K562 (cell line): Measurements from ENCODE around the gene JUP. TPM values are rescaled to one million over a fixed set of nuclear protein-coding genes. Genes with fewer than 3 reads are reported as not detected.
A peak's percentile ranks its signal among the peaks of the same experiment; 100 is the strongest.

Experiments used
- BCOR ChIP-seq: fragments of 450-650 bp; IDR thresholded peaks from 2 replicates; pipeline ENCODE4 v1.6.1; 2016
- BRD4 ChIP-seq: fragments of 200-600 bp; sonication (generic); IDR thresholded peaks from 2 replicates; pipeline ENCODE4 v1.6.1; 2017; ENCODE audit warnings: inconsistent platforms
- C11orf30 ChIP-seq: fragments of 450-650 bp; IDR thresholded peaks from 2 replicates; pipeline ENCODE4 v1.6.1; 2016; ENCODE audit warnings: low read depth, mild to moderate bottlenecking
- FOXA3 ChIP-seq, 2 experiments: fragments of 450-650 bp in 1 of 2; sonication (generic) in 1 of 2; formaldehyde crosslinking; IDR thresholded peaks in 1 of 2; conservative IDR thresholded peaks in 1 of 2; 2 replicates each; pipeline versions ENCODE4 v1.4.0 to v1.8.0; 2020 to 2022; ENCODE audit warnings: mild to moderate bottlenecking in 2 of 2, missing genetic modification reagents in 1 of 2
- JUND ChIP-seq, 2 experiments: IDR thresholded peaks; 2 replicates in 1 of 2; 3 replicates in 1 of 2; pipeline ENCODE4 v1.6.1; 2011; ENCODE audit warnings: borderline replicate concordance in 2 of 2, low read depth in 2 of 2, low read length in 2 of 2, improper control_type of control experiment in 1 of 2, missing biosample characterization in 1 of 2, missing genetic modification characterization in 1 of 2, missing genetic modification reagents in 1 of 2
- ZEB2 ChIP-seq: fragments of 450-650 bp; IDR thresholded peaks from 2 replicates; pipeline ENCODE4 v1.6.1; 2016
- ZNF316 ChIP-seq: fragments of 450-650 bp; IDR thresholded peaks from 2 replicates; pipeline ENCODE4 v1.6.1; 2016
- ZNF561 ChIP-seq: fragments of 450-650 bp; formaldehyde crosslinking; conservative IDR thresholded peaks from 2 replicates; pipeline ENCODE4 v1.4.0; 2020; ENCODE audit warnings: mild to moderate bottlenecking, moderate library complexity
- ZSCAN29 ChIP-seq: fragments of 450-650 bp; IDR thresholded peaks from 2 replicates; pipeline ENCODE4 v1.6.1; 2017
- polyA plus RNA-seq, 8 experiments: library from polyadenylated mRNA; depleted of rRNA in 4 of 8; stranded (reverse) in 5 of 8; unstranded in 3 of 8; fragments of >200 nt; fragmentation: Nextera tagmentation in 2 of 8; fragmentation: Illumina TruSeq in 1 of 8; extraction: Ambion mirVana in 2 of 8; extraction: Trizol in 1 of 8; gene quantifications; 2 replicates each; pipeline versions ENCODE4 v1.2.1 to v1.2.3, GENCODE V29; 2011 to 2014; ENCODE audit warnings: inconsistent platforms in 1 of 8, missing spikeins in 1 of 8
- total RNA-seq, 7 experiments: library from RNA; depleted of rRNA in 6 of 7; stranded (reverse); fragments of >200 nt in 6 of 7; fragmentation: Illumina TruSeq in 2 of 7; extraction: Trizol in 2 of 7; gene quantifications; 2 replicates each; pipeline versions ENCODE4 v1.2.1 to v1.2.3, GENCODE V29; 2011 to 2021; ENCODE audit warnings: low replicate concordance in 1 of 7
- TF ChIP-seq, protein P1 (sequence below): fragments of 450-650 bp; IDR thresholded peaks from 2 replicates; pipeline ENCODE4 v1.7.0; 2016; ENCODE audit warnings: borderline replicate concordance
- TF ChIP-seq, protein P2 (sequence below): fragments of 150-350 bp; conservative IDR thresholded peaks from 2 replicates; pipeline ENCODE4 v1.6.1; 2014; ENCODE audit warnings: low read length
- TF ChIP-seq, protein P3 (sequence below): fragments of 250-450 bp; sonication (Bioruptor Pico); IDR thresholded peaks from 2 replicates; pipeline ENCODE4 v1.5.0; 2021; ENCODE audit warnings: mild to moderate bottlenecking, borderline replicate concordance
- TF ChIP-seq, protein P4 (sequence below): fragments of 450-650 bp; IDR thresholded peaks from 2 replicates; pipeline ENCODE4 v1.6.1; 2018; ENCODE audit not compliant: partially characterized antibody
- TF ChIP-seq, protein P5 (sequence below): sonication (generic); formaldehyde crosslinking; IDR thresholded peaks from 2 replicates; pipeline ENCODE4 v1.8.0; 2022; ENCODE audit warnings: missing genetic modification reagents, mild to moderate bottlenecking, borderline replicate concordance

JUP gene
- total and polyA plus RNA-seq, 9 of the 15 experiments (the other 6 are each of a cell fraction or from before 2014, with no cell fraction given): 6.4 to 177 (median 31.2) TPM

DNA sequence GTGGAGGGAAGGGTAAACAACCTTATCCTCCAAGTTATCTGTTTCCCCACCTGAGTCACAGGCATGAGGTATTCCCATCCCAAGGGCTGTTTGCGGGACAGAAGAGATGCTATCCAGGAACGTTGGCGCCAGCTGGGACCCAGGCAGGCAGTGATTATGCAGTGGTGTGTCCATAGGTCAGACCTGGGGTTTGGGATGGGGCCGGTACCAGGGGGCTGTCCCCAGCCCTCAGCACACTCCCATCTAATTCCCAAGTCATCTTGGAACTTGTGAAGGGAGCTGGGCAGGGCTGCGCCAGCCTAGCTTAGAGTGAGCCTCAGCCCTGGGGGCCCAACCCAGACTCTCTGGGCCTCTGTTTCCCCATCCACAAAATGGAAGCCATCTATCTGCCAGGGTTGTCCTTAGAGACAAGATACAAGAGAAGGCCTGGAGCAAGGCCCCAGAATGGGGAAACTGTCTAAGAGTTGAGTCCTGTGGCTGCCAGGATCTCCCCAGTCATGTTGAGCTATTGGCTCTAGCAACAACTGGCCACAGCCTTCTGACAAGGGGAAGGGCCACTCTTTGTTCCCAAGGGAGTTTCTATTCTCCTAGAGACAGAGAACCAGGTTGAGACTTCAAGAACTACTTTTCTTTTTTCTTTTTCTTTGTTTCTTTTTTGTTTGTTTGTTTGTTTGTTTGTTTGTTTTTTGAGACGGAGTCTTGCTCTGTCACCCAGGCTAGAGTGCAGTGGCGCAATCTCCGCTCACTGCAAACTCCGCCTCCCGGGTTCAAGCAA, 9.8 kb upstream of the JUP start (continued):
- TF ChIP-seq, protein P1, sequence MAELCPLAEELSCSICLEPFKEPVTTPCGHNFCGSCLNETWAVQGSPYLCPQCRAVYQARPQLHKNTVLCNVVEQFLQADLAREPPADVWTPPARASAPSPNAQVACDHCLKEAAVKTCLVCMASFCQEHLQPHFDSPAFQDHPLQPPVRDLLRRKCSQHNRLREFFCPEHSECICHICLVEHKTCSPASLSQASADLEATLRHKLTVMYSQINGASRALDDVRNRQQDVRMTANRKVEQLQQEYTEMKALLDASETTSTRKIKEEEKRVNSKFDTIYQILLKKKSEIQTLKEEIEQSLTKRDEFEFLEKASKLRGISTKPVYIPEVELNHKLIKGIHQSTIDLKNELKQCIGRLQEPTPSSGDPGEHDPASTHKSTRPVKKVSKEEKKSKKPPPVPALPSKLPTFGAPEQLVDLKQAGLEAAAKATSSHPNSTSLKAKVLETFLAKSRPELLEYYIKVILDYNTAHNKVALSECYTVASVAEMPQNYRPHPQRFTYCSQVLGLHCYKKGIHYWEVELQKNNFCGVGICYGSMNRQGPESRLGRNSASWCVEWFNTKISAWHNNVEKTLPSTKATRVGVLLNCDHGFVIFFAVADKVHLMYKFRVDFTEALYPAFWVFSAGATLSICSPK: no peak
- no peak for TF ChIP-seq BRD4
- TF ChIP-seq ZNF316: no peak
- TF ChIP-seq BCOR: no peak
- TF ChIP-seq, protein P2, sequence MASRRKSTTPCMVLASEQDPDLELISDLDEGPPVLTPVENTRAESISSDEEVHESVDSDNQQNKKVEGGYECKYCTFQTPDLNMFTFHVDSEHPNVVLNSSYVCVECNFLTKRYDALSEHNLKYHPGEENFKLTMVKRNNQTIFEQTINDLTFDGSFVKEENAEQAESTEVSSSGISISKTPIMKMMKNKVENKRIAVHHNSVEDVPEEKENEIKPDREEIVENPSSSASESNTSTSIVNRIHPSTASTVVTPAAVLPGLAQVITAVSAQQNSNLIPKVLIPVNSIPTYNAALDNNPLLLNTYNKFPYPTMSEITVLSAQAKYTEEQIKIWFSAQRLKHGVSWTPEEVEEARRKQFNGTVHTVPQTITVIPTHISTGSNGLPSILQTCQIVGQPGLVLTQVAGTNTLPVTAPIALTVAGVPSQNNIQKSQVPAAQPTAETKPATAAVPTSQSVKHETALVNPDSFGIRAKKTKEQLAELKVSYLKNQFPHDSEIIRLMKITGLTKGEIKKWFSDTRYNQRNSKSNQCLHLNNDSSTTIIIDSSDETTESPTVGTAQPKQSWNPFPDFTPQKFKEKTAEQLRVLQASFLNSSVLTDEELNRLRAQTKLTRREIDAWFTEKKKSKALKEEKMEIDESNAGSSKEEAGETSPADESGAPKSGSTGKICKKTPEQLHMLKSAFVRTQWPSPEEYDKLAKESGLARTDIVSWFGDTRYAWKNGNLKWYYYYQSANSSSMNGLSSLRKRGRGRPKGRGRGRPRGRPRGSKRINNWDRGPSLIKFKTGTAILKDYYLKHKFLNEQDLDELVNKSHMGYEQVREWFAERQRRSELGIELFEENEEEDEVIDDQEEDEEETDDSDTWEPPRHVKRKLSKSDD: no peak
- TF ChIP-seq, protein P3, sequence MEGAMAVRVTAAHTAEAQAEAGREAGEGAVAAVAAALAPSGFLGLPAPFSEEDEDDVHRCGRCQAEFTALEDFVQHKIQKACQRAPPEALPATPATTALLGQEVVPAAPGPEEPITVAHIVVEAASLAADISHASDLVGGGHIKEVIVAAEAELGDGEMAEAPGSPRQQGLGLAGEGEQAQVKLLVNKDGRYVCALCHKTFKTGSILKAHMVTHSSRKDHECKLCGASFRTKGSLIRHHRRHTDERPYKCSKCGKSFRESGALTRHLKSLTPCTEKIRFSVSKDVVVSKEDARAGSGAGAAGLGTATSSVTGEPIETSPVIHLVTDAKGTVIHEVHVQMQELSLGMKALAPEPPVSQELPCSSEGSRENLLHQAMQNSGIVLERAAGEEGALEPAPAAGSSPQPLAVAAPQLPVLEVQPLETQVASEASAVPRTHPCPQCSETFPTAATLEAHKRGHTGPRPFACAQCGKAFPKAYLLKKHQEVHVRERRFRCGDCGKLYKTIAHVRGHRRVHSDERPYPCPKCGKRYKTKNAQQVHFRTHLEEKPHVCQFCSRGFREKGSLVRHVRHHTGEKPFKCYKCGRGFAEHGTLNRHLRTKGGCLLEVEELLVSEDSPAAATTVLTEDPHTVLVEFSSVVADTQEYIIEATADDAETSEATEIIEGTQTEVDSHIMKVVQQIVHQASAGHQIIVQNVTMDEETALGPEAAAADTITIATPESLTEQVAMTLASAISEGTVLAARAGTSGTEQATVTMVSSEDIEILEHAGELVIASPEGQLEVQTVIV: no peak
- no peak for TF ChIP-seq C11orf30
- TF ChIP-seq ZNF561 (CRISPR knock-in tag): no peak
- peak; percentile 32 to 56; a peak in 3 of 4 replicates for TF ChIP-seq FOXA3 (CRISPR knock-in tag; conservative IDR thresholded peaks at IDR 0.05 in 1 of 2, IDR thresholded peaks at IDR 0.05 in 1 of 2)
- TF ChIP-seq, protein P4, sequence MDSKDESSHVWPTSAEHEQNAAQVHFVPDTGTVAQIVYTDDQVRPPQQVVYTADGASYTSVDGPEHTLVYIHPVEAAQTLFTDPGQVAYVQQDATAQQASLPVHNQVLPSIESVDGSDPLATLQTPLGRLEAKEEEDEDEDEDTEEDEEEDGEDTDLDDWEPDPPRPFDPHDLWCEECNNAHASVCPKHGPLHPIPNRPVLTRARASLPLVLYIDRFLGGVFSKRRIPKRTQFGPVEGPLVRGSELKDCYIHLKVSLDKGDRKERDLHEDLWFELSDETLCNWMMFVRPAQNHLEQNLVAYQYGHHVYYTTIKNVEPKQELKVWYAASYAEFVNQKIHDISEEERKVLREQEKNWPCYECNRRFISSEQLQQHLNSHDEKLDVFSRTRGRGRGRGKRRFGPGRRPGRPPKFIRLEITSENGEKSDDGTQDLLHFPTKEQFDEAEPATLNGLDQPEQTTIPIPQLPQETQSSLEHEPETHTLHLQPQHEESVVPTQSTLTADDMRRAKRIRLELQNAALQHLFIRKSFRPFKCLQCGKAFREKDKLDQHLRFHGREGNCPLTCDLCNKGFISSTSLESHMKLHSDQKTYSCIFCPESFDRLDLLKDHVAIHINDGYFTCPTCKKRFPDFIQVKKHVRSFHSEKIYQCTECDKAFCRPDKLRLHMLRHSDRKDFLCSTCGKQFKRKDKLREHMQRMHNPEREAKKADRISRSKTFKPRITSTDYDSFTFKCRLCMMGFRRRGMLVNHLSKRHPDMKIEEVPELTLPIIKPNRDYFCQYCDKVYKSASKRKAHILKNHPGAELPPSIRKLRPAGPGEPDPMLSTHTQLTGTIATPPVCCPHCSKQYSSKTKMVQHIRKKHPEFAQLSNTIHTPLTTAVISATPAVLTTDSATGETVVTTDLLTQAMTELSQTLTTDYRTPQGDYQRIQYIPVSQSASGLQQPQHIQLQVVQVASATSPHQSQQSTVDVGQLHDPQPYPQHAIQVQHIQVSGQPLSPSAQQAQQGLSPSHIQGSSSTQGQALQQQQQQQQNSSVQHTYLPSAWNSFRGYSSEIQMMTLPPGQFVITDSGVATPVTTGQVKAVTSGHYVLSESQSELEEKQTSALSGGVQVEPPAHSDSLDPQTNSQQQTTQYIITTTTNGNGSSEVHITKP: peak; percentile 71
- peak; percentile 46; the same call in 1 of the 2 replicates for TF ChIP-seq JUND (IDR thresholded peaks at IDR 0.05; ENCODE audit: borderline replicate concordance, low read depth, low read length)
- TF ChIP-seq JUND (tag; IDR thresholded peaks at IDR 0.05; ENCODE audit: borderline replicate concordance, low read depth, low read length): no peak; the same call in 2 of the 3 replicates
- TF ChIP-seq, protein P5, sequence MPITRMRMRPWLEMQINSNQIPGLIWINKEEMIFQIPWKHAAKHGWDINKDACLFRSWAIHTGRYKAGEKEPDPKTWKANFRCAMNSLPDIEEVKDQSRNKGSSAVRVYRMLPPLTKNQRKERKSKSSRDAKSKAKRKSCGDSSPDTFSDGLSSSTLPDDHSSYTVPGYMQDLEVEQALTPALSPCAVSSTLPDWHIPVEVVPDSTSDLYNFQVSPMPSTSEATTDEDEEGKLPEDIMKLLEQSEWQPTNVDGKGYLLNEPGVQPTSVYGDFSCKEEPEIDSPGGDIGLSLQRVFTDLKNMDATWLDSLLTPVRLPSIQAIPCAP (CRISPR knock-in tag): no peak
- TF ChIP-seq ZEB2: peak; percentile 58; the same call in 1 of the 2 replicates
- no peak for TF ChIP-seq ZSCAN29
